Breast epithelium (tissue), 3 donors: Measurements from ENCODE around the gene MDK.

Experiments
- POLR2A ChIP-seq: fragments of 450-650 bp; IDR thresholded peaks from one replicate; pipeline ENCODE4 v1.6.1; 2016; ENCODE audit warnings: antibody characterized with exemption, mild to moderate bottlenecking, moderate library complexity
- POLR2AphosphoS5 ChIP-seq, 3 donors: sonication (generic); formaldehyde crosslinking; IDR thresholded peaks; one replicate each; pipeline ENCODE4 v1.6.1; 2017; ENCODE audit warnings: antibody characterized with exemption in 3 of 3
- TF ChIP-seq, protein P1 (sequence below), 3 donors: fragments of 450-650 bp; IDR thresholded peaks; one replicate each; pipeline ENCODE4 v1.5.1; 2016 to 2017; ENCODE audit warnings: antibody characterized with exemption in 3 of 3, mild to moderate bottlenecking in 3 of 3, moderate library complexity in 3 of 3

DNA sequence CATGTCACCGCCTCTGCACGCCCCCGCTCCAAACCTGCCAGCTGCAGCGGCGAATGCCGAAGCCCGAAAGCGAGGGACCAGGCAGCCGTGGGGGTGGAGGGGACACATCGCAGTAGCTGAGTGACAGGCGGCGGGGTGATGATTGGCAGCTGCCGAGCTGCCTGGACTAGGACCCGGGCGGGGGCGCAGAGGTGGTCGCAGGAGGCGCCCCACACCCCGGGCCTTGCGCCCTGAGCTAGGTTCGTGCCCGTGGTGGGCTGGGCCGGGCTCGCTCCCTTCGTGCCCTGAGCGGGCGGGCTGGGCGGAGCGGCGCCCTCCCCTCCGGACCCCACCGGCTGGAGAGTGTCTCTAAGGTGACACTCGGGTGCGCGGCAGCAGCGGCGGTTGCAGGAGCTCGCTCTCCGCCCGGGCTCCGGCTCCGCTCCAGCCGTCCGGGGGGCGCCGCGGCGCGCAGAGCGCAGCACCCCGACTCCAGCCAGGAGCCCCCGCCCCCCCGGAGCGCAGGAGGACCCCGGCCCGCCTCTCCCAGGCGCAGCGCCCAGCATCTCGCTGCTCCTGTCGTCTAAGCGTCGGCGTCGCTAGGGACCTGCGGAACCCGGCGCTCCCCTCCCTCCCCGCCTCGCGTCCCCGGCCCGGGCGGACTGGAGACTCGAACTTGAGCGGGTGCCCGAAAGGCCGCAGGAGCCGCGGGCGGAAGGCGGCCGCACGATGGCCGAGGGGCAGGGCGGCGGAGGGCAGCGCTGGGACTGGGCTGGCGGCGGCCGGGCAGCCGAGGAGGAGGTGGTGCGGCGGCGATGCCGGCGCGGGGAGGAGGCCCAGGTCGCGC, 48.7 kb upstream of the MDK start:
- TF ChIP-seq, protein P1, sequence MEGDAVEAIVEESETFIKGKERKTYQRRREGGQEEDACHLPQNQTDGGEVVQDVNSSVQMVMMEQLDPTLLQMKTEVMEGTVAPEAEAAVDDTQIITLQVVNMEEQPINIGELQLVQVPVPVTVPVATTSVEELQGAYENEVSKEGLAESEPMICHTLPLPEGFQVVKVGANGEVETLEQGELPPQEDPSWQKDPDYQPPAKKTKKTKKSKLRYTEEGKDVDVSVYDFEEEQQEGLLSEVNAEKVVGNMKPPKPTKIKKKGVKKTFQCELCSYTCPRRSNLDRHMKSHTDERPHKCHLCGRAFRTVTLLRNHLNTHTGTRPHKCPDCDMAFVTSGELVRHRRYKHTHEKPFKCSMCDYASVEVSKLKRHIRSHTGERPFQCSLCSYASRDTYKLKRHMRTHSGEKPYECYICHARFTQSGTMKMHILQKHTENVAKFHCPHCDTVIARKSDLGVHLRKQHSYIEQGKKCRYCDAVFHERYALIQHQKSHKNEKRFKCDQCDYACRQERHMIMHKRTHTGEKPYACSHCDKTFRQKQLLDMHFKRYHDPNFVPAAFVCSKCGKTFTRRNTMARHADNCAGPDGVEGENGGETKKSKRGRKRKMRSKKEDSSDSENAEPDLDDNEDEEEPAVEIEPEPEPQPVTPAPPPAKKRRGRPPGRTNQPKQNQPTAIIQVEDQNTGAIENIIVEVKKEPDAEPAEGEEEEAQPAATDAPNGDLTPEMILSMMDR (IDR thresholded peaks at IDR 0.05): no peak
- TF ChIP-seq POLR2AphosphoS5 (IDR thresholded peaks at IDR 0.05): no peak
- TF ChIP-seq POLR2A: no peak
